ENCODE measurements around the gene ZC3H18.

ZC3H18 gene

GRCh38 chr16:88631384-88631783 lies 61.2 kb downstream of the ZC3H18 start:
- TF ChIP-seq CTCF (conservative IDR thresholded peaks at IDR 0.05) (no peak), ZFX (IDR thresholded peaks at IDR 0.05) (no peak)
- H3K27ac ChIP-seq, result no peak overlapping the region

- TF ChIP-seq ZFX (IDR thresholded peaks at IDR 0.05), result no peak
- TF ChIP-seq CTCF (conservative IDR thresholded peaks at IDR 0.05), result no peak
- no peak overlapping the region for H3K27ac ChIP-seq
These were observed 61.9 kb downstream of the ZC3H18 start for GRCh38 chr16:88631920-88632586.

- TF ChIP-seq ZFX (IDR thresholded peaks at IDR 0.05) (no peak), CTCF (conservative IDR thresholded peaks at IDR 0.05) (no peak)
- no peak overlapping the region for H3K27ac ChIP-seq
These were observed 62.4 kb downstream of the ZC3H18 start for GRCh38 chr16:88632587-88632930.

- no peak overlapping the region for H3K27ac ChIP-seq
- TF ChIP-seq ZFX (IDR thresholded peaks at IDR 0.05) (no peak), CTCF (conservative IDR thresholded peaks at IDR 0.05) (no peak; the same call in 1 of the 2 replicates)
These were observed 63.5 kb downstream of the ZC3H18 start for GRCh38 chr16:88633684-88634140.

- H3K27ac ChIP-seq, result no peak overlapping the region
- TF ChIP-seq CTCF (conservative IDR thresholded peaks at IDR 0.05) (no peak), ZFX (IDR thresholded peaks at IDR 0.05) (no peak)
These were observed 64.2 kb downstream of the ZC3H18 start for GRCh38 chr16:88634141-88634993.

GRCh38 chr16:88634994-88635670 lies 64.9 kb downstream of the ZC3H18 start:
- TF ChIP-seq ZFX (IDR thresholded peaks at IDR 0.05) (no peak), CTCF (conservative IDR thresholded peaks at IDR 0.05) (no peak)
- no peak overlapping the region for H3K27ac ChIP-seq
